ENCODE results near the gene CXCL8.

DNA sequence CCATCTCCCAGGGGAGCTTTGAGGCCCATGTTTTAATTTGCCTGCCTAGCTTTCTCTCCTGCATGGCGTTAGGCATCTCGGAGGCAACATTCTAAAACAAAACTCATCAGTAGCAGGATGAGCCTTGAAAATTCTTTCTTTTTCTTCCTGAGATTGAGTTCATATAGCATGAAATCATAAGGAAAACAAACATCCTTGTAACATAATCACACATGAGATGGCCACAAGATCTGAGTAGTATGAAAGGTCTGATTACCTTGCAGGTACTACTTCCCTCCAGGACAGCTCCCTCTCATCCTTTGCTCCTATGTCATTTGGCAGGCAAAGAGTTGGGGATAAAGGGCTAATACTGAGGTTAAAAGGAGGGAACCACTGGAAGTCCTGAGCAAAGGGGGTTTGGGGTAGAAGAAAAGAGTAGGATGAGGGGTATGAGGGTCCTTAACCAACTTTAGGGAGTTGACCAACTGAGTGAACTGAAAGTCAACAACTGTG is 37.5 kb upstream of the CXCL8 start:
- TF ChIP-seq POLR2AphosphoS2 (IDR thresholded peaks at IDR 0.05; ENCODE audit: low read length) (no peak), ATF1 (CRISPR knock-in tag; IDR thresholded peaks at IDR 0.05) (no peak), ATF1 (tag; IDR thresholded peaks at IDR 0.05) (no peak), FOS (IDR thresholded peaks at IDR 0.05; ENCODE audit: extremely low read depth, insufficient read length) (no peak), SIN3A (IDR thresholded peaks at IDR 0.05; ENCODE audit: borderline replicate concordance in 2 of 2, control insufficient read depth in 1 of 2, low read depth in 2 of 2, low read length in 2 of 2) (no peak), ZKSCAN1 (IDR thresholded peaks at IDR 0.05; ENCODE audit: low read depth, low read length) (no peak), ZNF384 (IDR thresholded peaks at IDR 0.05; ENCODE audit: low read depth, low read length) (no peak), ZNF408 (CRISPR knock-in tag; IDR thresholded peaks at IDR 0.05; ENCODE audit: low read depth) (no peak), ZNF184 (CRISPR knock-in tag; IDR thresholded peaks at IDR 0.05) (no peak), GATAD2A (IDR thresholded peaks at IDR 0.05) (no peak), MCM7 (IDR thresholded peaks at IDR 0.05) (no peak)
- TF ChIP-seq, protein P1, sequence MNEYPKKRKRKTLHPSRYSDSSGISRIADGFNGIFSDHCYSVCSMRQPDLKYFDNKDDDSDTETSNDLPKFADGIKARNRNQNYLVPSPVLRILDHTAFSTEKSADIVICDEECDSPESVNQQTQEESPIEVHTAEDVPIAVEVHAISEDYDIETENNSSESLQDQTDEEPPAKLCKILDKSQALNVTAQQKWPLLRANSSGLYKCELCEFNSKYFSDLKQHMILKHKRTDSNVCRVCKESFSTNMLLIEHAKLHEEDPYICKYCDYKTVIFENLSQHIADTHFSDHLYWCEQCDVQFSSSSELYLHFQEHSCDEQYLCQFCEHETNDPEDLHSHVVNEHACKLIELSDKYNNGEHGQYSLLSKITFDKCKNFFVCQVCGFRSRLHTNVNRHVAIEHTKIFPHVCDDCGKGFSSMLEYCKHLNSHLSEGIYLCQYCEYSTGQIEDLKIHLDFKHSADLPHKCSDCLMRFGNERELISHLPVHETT (CRISPR knock-in tag; conservative IDR thresholded peaks at IDR 0.05 in 1 of 2, IDR thresholded peaks at IDR 0.05 in 1 of 2): no peak
- TF ChIP-seq, protein P2, sequence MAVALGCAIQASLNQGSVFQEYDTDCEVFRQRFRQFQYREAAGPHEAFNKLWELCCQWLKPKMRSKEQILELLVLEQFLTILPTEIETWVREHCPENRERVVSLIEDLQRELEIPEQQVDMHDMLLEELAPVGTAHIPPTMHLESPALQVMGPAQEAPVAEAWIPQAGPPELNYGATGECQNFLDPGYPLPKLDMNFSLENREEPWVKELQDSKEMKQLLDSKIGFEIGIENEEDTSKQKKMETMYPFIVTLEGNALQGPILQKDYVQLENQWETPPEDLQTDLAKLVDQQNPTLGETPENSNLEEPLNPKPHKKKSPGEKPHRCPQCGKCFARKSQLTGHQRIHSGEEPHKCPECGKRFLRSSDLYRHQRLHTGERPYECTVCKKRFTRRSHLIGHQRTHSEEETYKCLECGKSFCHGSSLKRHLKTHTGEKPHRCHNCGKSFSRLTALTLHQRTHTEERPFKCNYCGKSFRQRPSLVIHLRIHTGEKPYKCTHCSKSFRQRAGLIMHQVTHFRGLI (CRISPR knock-in tag; IDR thresholded peaks at IDR 0.05): no peak
